HepG2 (cell line): ENCODE data around the gene POLRMT. TPM values are rescaled to one million over a fixed set of nuclear protein-coding genes. Genes with fewer than 3 reads are reported as not detected.

Experiments
- ATAC-seq: fragments of 200-7000 bp; cut with Tn5 transposase; 3 replicates; pipeline ENCODE4 v1.9.1; 2020; ENCODE audit warnings: mild to moderate bottlenecking, moderate library complexity
- BruUV-seq: library from RNA; stranded (reverse); fragments of 400-500 nt; replicated peaks from 2 replicates; lab custom pipeline; 2021; lab: Mats Ljungman, UMichigan
- CTCF ChIA-PET: fragments of 300-600 bp; formaldehyde crosslinking; extraction: SDS; loops from one replicate; lab custom pipeline; 2021; ENCODE audit warnings: low total read pairs, inconsistent platforms, low intra/inter-chr PET ratio; lab: Yijun Ruan, JAX
- POLR2A ChIA-PET: fragments of 350-600 bp; sonication (Branson Sonifier 250); formaldehyde crosslinking; loops from one replicate; lab custom pipeline; 2020; ENCODE audit warnings: antibody characterized with exemption, inconsistent platforms; lab: Yijun Ruan, JAX
- DNase-seq: peaks from one replicate; pipeline ENCODE4 v3.0.0-alpha.2; 2015; ENCODE audit warnings: low spot score
- FAIRE-seq: peaks from 3 replicates; lab custom pipeline; 2011; peaks lifted over from hg19 to GRCh38; lab: Jason Lieb, UNC
- H2AFZ ChIP-seq: one replicate; pipeline ENCODE4 v1.6.1; 2011; ENCODE audit warnings: low read length, inconsistent platforms
- H3K27ac ChIP-seq: fragments of 300-600 bp; 3 replicates; pipeline ENCODE4 v1.8.0; 2011; ENCODE audit warnings: mixed run types, mild to moderate bottlenecking, mixed read lengths, low read length, inconsistent platforms; ENCODE audit not compliant: insufficient read depth; ENCODE audit errors: extremely low read length
- H3K27me3 ChIP-seq, 2 experiments: fragments of 200-600 bp in 1 of 2; 2 replicates in 1 of 2; 3 replicates in 1 of 2; pipeline versions ENCODE4 v1.6.0 to v1.8.0; 2011; ENCODE audit warnings: low read length in 2 of 2, mild to moderate bottlenecking in 2 of 2, moderate library complexity in 2 of 2, inconsistent platforms in 1 of 2; ENCODE audit not compliant: insufficient read depth in 2 of 2, control insufficient read depth in 1 of 2
- H3K36me3 ChIP-seq, 2 experiments: fragments of 200-600 bp in 1 of 2; replicated peaks in 1 of 2; 2 replicates in 1 of 2; 3 replicates in 1 of 2; pipeline versions ENCODE4 v1.5.1 to v1.8.0; 2011; ENCODE audit warnings: low read length in 2 of 2, inconsistent platforms in 1 of 2; ENCODE audit not compliant: insufficient read depth in 2 of 2, control insufficient read depth in 1 of 2
- H3K4me1 ChIP-seq: 2 replicates; pipeline ENCODE4 v1.5.1; 2012; ENCODE audit warnings: low read length, inconsistent platforms; ENCODE audit not compliant: insufficient read depth
- H3K4me2 ChIP-seq: 2 replicates; pipeline ENCODE4 v1.6.0; 2011; ENCODE audit warnings: low read depth, low read length, inconsistent platforms
- H3K4me3 ChIP-seq, 3 experiments: fragments of 200-600 bp in 1 of 3; sonication (generic), shearing (Covaris generic) in 1 of 3; replicated peaks in 1 of 3; 2 replicates each; pipeline ENCODE4 v1.5.1; 2011 to 2016; ENCODE audit warnings: low read length in 3 of 3, inconsistent platforms in 2 of 3, low read depth in 2 of 3, mild to moderate bottlenecking in 2 of 3, control low read depth in 1 of 3, mixed read lengths in 1 of 3; ENCODE audit not compliant: insufficient read depth in 1 of 3
- H3K79me2 ChIP-seq: one replicate; pipeline ENCODE4 v1.6.1; 2011; ENCODE audit warnings: low read length, inconsistent platforms; ENCODE audit not compliant: insufficient read depth
- H3K9ac ChIP-seq: 2 replicates; pipeline ENCODE4 v1.6.0; 2011; ENCODE audit warnings: mild to moderate bottlenecking, low read depth, low read length, inconsistent platforms; ENCODE audit not compliant: insufficient read depth
- H3K9me3 ChIP-seq: 2 replicates; pipeline ENCODE4 v1.5.1; 2012; ENCODE audit warnings: mild to moderate bottlenecking, low read length
- H4K20me1 ChIP-seq: 2 replicates; pipeline ENCODE4 v1.6.0; 2011; ENCODE audit warnings: inconsistent platforms, mild to moderate bottlenecking, low read length, moderate library complexity; ENCODE audit not compliant: insufficient read depth
- AGO2 ChIP-seq: fragments of 200-400 bp; formaldehyde crosslinking; optimal IDR thresholded peaks from 2 replicates; pipeline ENCODE3; 2017; ENCODE audit warnings: mild to moderate bottlenecking, low read depth, low read length, moderate library complexity
- BATF2 ChIP-seq: sonication (generic); formaldehyde crosslinking; IDR thresholded peaks from 2 replicates; pipeline ENCODE4 v1.8.0; 2022; ENCODE audit warnings: mild to moderate bottlenecking, missing genetic modification reagents, moderate library complexity
- ETV6 ChIP-seq: sonication (generic); formaldehyde crosslinking; conservative IDR thresholded peaks from 2 replicates; pipeline ENCODE4 v1.4.0; 2020; ENCODE audit warnings: missing genetic modification reagents
- HMGA1 ChIP-seq: sonication (generic); formaldehyde crosslinking; conservative IDR thresholded peaks from 2 replicates; pipeline ENCODE4 v1.4.0; 2020; ENCODE audit warnings: missing genetic modification reagents
- PCBP1 ChIP-seq: fragments of 200-400 bp; formaldehyde crosslinking; IDR thresholded peaks from 2 replicates; pipeline ENCODE4 v1.6.1; 2017; ENCODE audit warnings: mild to moderate bottlenecking, low read depth, low read length, borderline replicate concordance
- WGBS: methylation state at CpG from one replicate; pipeline ENCODE4 v1.1.6; 2017; ENCODE audit warnings: low lambda C conversion rate; 5-methylcytosine and 5-hydroxymethylcytosine counted together
- in situ Hi-C: cut with HindIII; loops from 2 replicates; pipeline ENCODE4 v1.10.0; 2017; ENCODE audit warnings: low pct_unique_long_range_greater_than_20kb; ENCODE audit not compliant: extremely low pct_ligation_motif_present
- intact Hi-C: fragments of 100-400 bp; cut with micrococcal nuclease; formaldehyde crosslinking; loops from one replicate; pipeline ENCODE4 v1.10.0; 2022; ENCODE audit not compliant: unreplicated experiment
- polyA plus RNA-seq, 8 experiments: library from polyadenylated mRNA; depleted of rRNA in 3 of 8; stranded (reverse) in 7 of 8; unstranded in 1 of 8; fragments of >200 nt; fragmentation: Illumina TruSeq in 4 of 8; extraction: Trizol in 4 of 8; gene quantifications; 2 replicates each; pipeline versions ENCODE4 v1.2.1 to v1.2.3, GENCODE V29; 2011 to 2016; ENCODE audit warnings: low read depth in 4 of 8, missing spikeins in 1 of 8, mixed read lengths in 1 of 8; ENCODE audit not compliant: insufficient read depth in 1 of 8
- total RNA-seq, 5 experiments: library from RNA; depleted of rRNA; stranded (reverse); fragments of >200 nt; fragmentation: Illumina TruSeq; extraction: Trizol; gene quantifications; 2 replicates each; pipeline ENCODE4 v1.2.3, GENCODE V29; 2016; ENCODE audit warnings: low read depth in 1 of 5
- TF ChIP-seq, protein P1 (sequence below): sonication (generic); formaldehyde crosslinking; IDR thresholded peaks from 2 replicates; pipeline ENCODE4 v1.4.0; 2020; ENCODE audit warnings: missing genetic modification reagents

Gene POLRMT
- total and polyA plus RNA-seq, 2 of the 13 experiments (the other 11 are each of a cell fraction or from before 2014, with no cell fraction given) = 78.0 to 101 TPM

DNA sequence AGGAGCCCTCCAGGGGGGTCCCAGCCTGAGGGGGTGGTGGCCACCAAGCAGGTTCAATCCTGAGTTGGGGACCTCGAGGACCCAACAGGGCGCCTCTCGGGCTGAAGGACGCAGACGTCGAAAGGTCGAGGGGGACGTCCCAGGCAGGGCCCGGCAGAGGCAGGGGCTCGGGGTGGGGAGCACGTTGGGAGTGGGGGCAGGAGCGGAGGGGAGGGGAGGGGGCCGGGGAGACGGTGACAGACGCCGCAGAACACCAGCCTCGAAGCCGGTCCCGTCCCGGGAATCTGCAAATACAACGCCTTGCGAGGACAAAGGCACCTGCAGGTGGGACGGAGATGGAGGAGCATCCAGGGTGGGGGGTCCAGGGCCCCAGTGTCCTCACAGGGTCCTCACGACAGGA lies 10.4 kb upstream of the POLRMT start:
- Histone ChIP-seq H3K4me1 (0 out of 2 replicates have a peak, but pooled peaks cover 6% of the 10 kb centered on the region), H3K36me3 (peaks cover 8 to 15% of the 10 kb centered on the region in 2 experiments; a peak in 2 of 5 replicates), H3K4me3 (no peak overlapping the region), H3K4me2 (no peak overlapping the region), H3K27me3 (no peaks in the 10 kb centered on the region), H4K20me1 (peaks cover 4% of the 10 kb centered on the region; the same call in 1 of the 2 replicates), H3K9me3 (no peaks in the 10 kb centered on the region), H2AFZ (no peak overlapping the region), H3K79me2 (no peaks in the 10 kb centered on the region), H3K27ac (no peak overlapping the region), H3K9ac (no peak overlapping the region)
- no TSS peak for BruUV-seq
- WGBS = 93% methylated on average over 24 of the region's 24 CpGs
- CTCF ChIA-PET = no interaction called here
- in situ Hi-C loops = no loop called here
- POLR2A ChIA-PET = no interaction called here
- intact Hi-C loops = no loop called here
- no peak for DNase-seq
- TF ChIP-seq PCBP1 (0 out of 2 replicates have a peak, but pooled peaks have one; percentile 48), BATF2 (CRISPR knock-in tag) (no peak)
- ATAC-seq = no peak
- no peak for FAIRE-seq

GRCh38 chr19:642767-643727 lies 9.7 kb upstream of the POLRMT start:
- no TSS peak for BruUV-seq
- H3K36me3 ChIP-seq = peaks cover 4 to 11% of the 10 kb centered on the region in 2 experiments; a peak in 2 of 5 replicates
- ATAC-seq = no peak
- POLR2A ChIA-PET = interaction anchor here (1.3 kb wide), 1 partner anchor 17 kb away, joined by 3 read pairs; no protein-coding TSS in a partner anchor
- H3K9me3 ChIP-seq = no peaks in the 10 kb centered on the region
- H3K4me1 ChIP-seq = 0 out of 2 replicates have a peak, but pooled peaks cover 7% of the 10 kb centered on the region
- TF ChIP-seq ETV6 (CRISPR knock-in tag) = no peak
- no peak for TF ChIP-seq HMGA1 (CRISPR knock-in tag)
- TF ChIP-seq, protein P1, sequence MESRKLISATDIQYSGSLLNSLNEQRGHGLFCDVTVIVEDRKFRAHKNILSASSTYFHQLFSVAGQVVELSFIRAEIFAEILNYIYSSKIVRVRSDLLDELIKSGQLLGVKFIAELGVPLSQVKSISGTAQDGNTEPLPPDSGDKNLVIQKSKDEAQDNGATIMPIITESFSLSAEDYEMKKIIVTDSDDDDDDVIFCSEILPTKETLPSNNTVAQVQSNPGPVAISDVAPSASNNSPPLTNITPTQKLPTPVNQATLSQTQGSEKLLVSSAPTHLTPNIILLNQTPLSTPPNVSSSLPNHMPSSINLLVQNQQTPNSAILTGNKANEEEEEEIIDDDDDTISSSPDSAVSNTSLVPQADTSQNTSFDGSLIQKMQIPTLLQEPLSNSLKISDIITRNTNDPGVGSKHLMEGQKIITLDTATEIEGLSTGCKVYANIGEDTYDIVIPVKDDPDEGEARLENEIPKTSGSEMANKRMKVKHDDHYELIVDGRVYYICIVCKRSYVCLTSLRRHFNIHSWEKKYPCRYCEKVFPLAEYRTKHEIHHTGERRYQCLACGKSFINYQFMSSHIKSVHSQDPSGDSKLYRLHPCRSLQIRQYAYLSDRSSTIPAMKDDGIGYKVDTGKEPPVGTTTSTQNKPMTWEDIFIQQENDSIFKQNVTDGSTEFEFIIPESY (CRISPR knock-in tag) = peak; percentile 17; the same call in 1 of the 2 replicates
- peak; percentile 10 for TF ChIP-seq AGO2
- TF ChIP-seq, all 625 proteins: peak for 2
- Histone ChIP-seq H3K4me3 (no peak overlapping the region), H3K27me3 (no peaks in the 10 kb centered on the region), H3K4me2 (no peak overlapping the region), H3K79me2 (no peaks in the 10 kb centered on the region), H2AFZ (no peak overlapping the region), H3K27ac (no peak overlapping the region), H4K20me1 (peaks cover 4% of the 10 kb centered on the region; the same call in 1 of the 2 replicates), H3K9ac (no peak overlapping the region)
- CTCF ChIA-PET = no interaction called here
- intact Hi-C loops (no loop called here), in situ Hi-C loops (no loop called here)
- no peak for DNase-seq
- FAIRE-seq = no peak
- WGBS = 94% methylated on average over 35 of the region's 70 CpGs
